Osteoblast (primary cell): Measurements from ENCODE around the gene ZC3H12D. TPM values are rescaled to one million over a fixed set of nuclear protein-coding genes. Genes with fewer than 3 reads are reported as not detected.

Experiments
- DNase-seq: peaks from one replicate; pipeline ENCODE4 v3.0.0; 2011; ENCODE audit warnings: low spot score, mixed read lengths; ENCODE audit not compliant: insufficient read length; ENCODE audit errors: missing footprints
- H2AFZ ChIP-seq: 2 replicates; pipeline ENCODE4 v1.6.0; 2011; ENCODE audit warnings: mild to moderate bottlenecking, low read length
- H3K27ac ChIP-seq: 2 replicates; pipeline ENCODE4 v1.5.1; 2011; ENCODE audit warnings: mild to moderate bottlenecking, low read depth, low read length, moderate library complexity
- H3K27me3 ChIP-seq: 2 replicates; pipeline ENCODE4 v1.6.0; 2012; ENCODE audit warnings: mild to moderate bottlenecking, control low read depth, inconsistent platforms, low read length, moderate library complexity; ENCODE audit not compliant: insufficient read depth
- H3K36me3 ChIP-seq: 2 replicates; pipeline ENCODE4 v1.5.1; 2011; ENCODE audit warnings: mild to moderate bottlenecking, low read length, control low read depth, moderate library complexity; ENCODE audit not compliant: insufficient read depth
- H3K4me1 ChIP-seq: 2 replicates; pipeline ENCODE4 v1.5.1; 2011; ENCODE audit warnings: mild to moderate bottlenecking, low read length, control low read depth, moderate library complexity; ENCODE audit not compliant: insufficient read depth
- H3K4me2 ChIP-seq: 2 replicates; pipeline ENCODE4 v1.6.0; 2011; ENCODE audit warnings: mild to moderate bottlenecking, low read length; ENCODE audit not compliant: insufficient read depth
- H3K4me3 ChIP-seq: fragments of 200-600 bp; sonication (generic); 3 replicates; pipeline ENCODE4 v1.5.1; 2012; ENCODE audit warnings: mild to moderate bottlenecking, low read length, inconsistent platforms; ENCODE audit not compliant: insufficient read depth
- H3K79me2 ChIP-seq: 2 replicates; pipeline ENCODE4 v1.6.0; 2012; ENCODE audit warnings: mild to moderate bottlenecking, low read length, control low read depth, inconsistent platforms; ENCODE audit not compliant: insufficient read depth
- H3K9me3 ChIP-seq: 2 replicates; pipeline ENCODE4 v1.5.1; 2011; ENCODE audit warnings: low read depth, low read length, control low read depth
- H4K20me1 ChIP-seq: 2 replicates; pipeline ENCODE4 v1.6.0; 2012; ENCODE audit warnings: mild to moderate bottlenecking, low read length, control low read depth; ENCODE audit not compliant: insufficient read depth
- total RNA-seq: library from RNA; depleted of rRNA; stranded (reverse); fragments of >200 nt; gene quantifications from 2 replicates; pipeline ENCODE4 v1.2.3, GENCODE V29; 2012
- TF ChIP-seq, protein P1 (sequence below): IDR thresholded peaks from 2 replicates; pipeline ENCODE4 v1.5.1; 2011; ENCODE audit warnings: mild to moderate bottlenecking, low read depth, low read length, moderate library complexity; ENCODE audit errors: extremely low read depth

The ZC3H12D gene
- total RNA-seq, 1 donor, result under 0.01 TPM

- no peak for DNase-seq
- no peak overlapping the region for H2AFZ ChIP-seq
- TF ChIP-seq, protein P1, sequence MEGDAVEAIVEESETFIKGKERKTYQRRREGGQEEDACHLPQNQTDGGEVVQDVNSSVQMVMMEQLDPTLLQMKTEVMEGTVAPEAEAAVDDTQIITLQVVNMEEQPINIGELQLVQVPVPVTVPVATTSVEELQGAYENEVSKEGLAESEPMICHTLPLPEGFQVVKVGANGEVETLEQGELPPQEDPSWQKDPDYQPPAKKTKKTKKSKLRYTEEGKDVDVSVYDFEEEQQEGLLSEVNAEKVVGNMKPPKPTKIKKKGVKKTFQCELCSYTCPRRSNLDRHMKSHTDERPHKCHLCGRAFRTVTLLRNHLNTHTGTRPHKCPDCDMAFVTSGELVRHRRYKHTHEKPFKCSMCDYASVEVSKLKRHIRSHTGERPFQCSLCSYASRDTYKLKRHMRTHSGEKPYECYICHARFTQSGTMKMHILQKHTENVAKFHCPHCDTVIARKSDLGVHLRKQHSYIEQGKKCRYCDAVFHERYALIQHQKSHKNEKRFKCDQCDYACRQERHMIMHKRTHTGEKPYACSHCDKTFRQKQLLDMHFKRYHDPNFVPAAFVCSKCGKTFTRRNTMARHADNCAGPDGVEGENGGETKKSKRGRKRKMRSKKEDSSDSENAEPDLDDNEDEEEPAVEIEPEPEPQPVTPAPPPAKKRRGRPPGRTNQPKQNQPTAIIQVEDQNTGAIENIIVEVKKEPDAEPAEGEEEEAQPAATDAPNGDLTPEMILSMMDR, result no peak
- no peak overlapping the region for H3K4me3 ChIP-seq
- no peaks in the 10 kb centered on the region for H3K36me3 ChIP-seq
- no peak overlapping the region for H3K27ac ChIP-seq
- H3K4me1 ChIP-seq, result no peaks in the 10 kb centered on the region
- no peaks in the 10 kb centered on the region for H3K27me3 ChIP-seq
- H3K4me2 ChIP-seq, result no peak overlapping the region
- no peaks in the 10 kb centered on the region for H3K79me2 ChIP-seq
- no peaks in the 10 kb centered on the region for H4K20me1 ChIP-seq
- H3K9me3 ChIP-seq, result no peaks in the 10 kb centered on the region
These were observed 46.0 kb downstream of the ZC3H12D start for GRCh38 chr6:149438855-149439254.

DNA sequence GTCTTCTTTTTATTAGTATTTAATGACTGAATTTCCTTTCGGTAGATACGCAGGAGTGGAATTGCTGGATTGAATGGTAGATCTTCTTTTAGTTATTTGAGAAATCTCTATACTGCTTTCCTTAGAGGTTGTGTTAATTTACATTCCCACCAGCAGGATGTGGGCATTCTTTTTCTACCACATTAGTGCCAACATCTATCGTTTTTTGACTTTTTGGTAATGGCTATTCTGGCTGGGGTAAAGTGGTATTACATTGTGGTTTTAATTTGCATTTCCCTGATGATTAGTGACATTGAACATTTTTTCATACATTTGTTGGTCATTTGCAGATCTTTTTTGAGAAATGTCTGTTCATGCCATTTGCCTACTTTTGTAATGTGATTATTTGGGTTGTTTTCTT is 47.6 kb downstream of the ZC3H12D start:
- Histone ChIP-seq H3K9me3 (no peaks in the 10 kb centered on the region), H3K79me2 (no peaks in the 10 kb centered on the region), H3K36me3 (no peaks in the 10 kb centered on the region), H4K20me1 (no peaks in the 10 kb centered on the region), H3K4me2 (no peak overlapping the region), H3K27me3 (no peaks in the 10 kb centered on the region), H3K4me3 (no peak overlapping the region), H3K4me1 (peaks cover 11% of the 10 kb centered on the region), H3K27ac (no peak overlapping the region), H2AFZ (no peak overlapping the region)
- no peak for DNase-seq
- TF ChIP-seq, protein P1, result peak; percentile 9

- no peak for DNase-seq
- H3K4me1 ChIP-seq, result peaks cover 16% of the 10 kb centered on the region
- H3K4me2 ChIP-seq, result no peak overlapping the region
- H4K20me1 ChIP-seq, result no peaks in the 10 kb centered on the region
- no peaks in the 10 kb centered on the region for H3K36me3 ChIP-seq
- no peak overlapping the region for H3K4me3 ChIP-seq
- no peaks in the 10 kb centered on the region for H3K79me2 ChIP-seq
- no peak overlapping the region for H2AFZ ChIP-seq
- TF ChIP-seq, protein P1, result no peak
- H3K27ac ChIP-seq, result no peak overlapping the region
- no peaks in the 10 kb centered on the region for H3K9me3 ChIP-seq
- H3K27me3 ChIP-seq, result no peaks in the 10 kb centered on the region
These were observed 48.2 kb downstream of the ZC3H12D start for GRCh38 chr6:149436647-149437046.

GRCh38 chr6:149435919-149436586 is 48.8 kb downstream of the ZC3H12D start:
- DNase-seq, result no peak
- Histone ChIP-seq H4K20me1 (no peaks in the 10 kb centered on the region), H2AFZ (no peak overlapping the region), H3K36me3 (no peaks in the 10 kb centered on the region), H3K27me3 (no peaks in the 10 kb centered on the region), H3K9me3 (no peaks in the 10 kb centered on the region), H3K4me3 (no peak overlapping the region), H3K27ac (no peak overlapping the region), H3K4me1 (peaks cover 16% of the 10 kb centered on the region), H3K79me2 (no peaks in the 10 kb centered on the region), H3K4me2 (no peak overlapping the region)
- TF ChIP-seq, protein P1, result no peak
